GM19324 (cell line): ENCODE data around the gene BCO1.
A peak's percentile ranks its signal among the peaks of the same experiment; 100 is the strongest.

ENCODE experiments used
- ATAC-seq: cut with Tn5 transposase; IDR thresholded peaks from one replicate; pipeline ENCODE4 v1.9.1; 2021; ENCODE audit warnings: mild to moderate bottlenecking, moderate library complexity; ENCODE audit not compliant: unreplicated experiment, low FRiP score

Gene BCO1

GRCh38 chr16:81315271-81316175 is 77.0 kb downstream of the BCO1 start:
- ATAC-seq: peak; percentile 43

GRCh38 chr16:81316176-81316496 is 77.6 kb downstream of the BCO1 start:
- no peak for ATAC-seq

- no peak for ATAC-seq
Measured at GRCh38 chr16:81318711-81319110, 80.2 kb downstream of the BCO1 start.

- ATAC-seq: no peak
Measured at GRCh38 chr16:81319221-81319912, 80.9 kb downstream of the BCO1 start.

- no peak for ATAC-seq
Measured at GRCh38 chr16:81321039-81321438, 82.5 kb downstream of the BCO1 start.

- ATAC-seq: no peak
Measured at GRCh38 chr16:81321536-81321935, 83.0 kb downstream of the BCO1 start.

GRCh38 chr16:81324808-81325207 is 86.3 kb downstream of the BCO1 start:
- ATAC-seq: no peak

- no peak for ATAC-seq
Measured at GRCh38 chr16:81327011-81327410, 88.5 kb downstream of the BCO1 start.

GRCh38 chr16:81327447-81328196 is 89.1 kb downstream of the BCO1 start:
- ATAC-seq: no peak

- no peak for ATAC-seq
Measured at GRCh38 chr16:81329947-81330346, 91.5 kb downstream of the BCO1 start.

GRCh38 chr16:81333356-81333755 is 94.9 kb downstream of the BCO1 start:
- no peak for ATAC-seq

- ATAC-seq: no peak
Measured at GRCh38 chr16:81335669-81336068, 97.2 kb downstream of the BCO1 start.

GRCh38 chr16:81337097-81337496 is 98.6 kb downstream of the BCO1 start:
- ATAC-seq: no peak
